RWPE1 (cell line): ENCODE measurements around the gene OSBPL10.

Source experiments
- CTCF ChIA-PET: fragments of 350-600 bp; sonication (Branson Sonifier 250); formaldehyde crosslinking; extraction: SDS; loops from one replicate; lab custom pipeline; 2021; lab: Yijun Ruan, JAX
- POLR2A ChIA-PET: fragments of 400-600 bp; formaldehyde crosslinking; extraction: SDS; loops from one replicate; lab custom pipeline; 2020; ENCODE audit warnings: antibody characterized with exemption; ENCODE audit not compliant: low non-redundant PET; lab: Yijun Ruan, JAX
- DNase-seq: peaks from one replicate; pipeline ENCODE4 v3.0.0; 2012; ENCODE audit warnings: low spot score
- H3K27ac ChIP-seq: fragments of 450-650 bp; 2 replicates; pipeline ENCODE4 v1.5.1; 2017
- TF ChIP-seq, protein P1 (sequence below): fragments of 450-650 bp; conservative IDR thresholded peaks from 2 replicates; pipeline ENCODE4 v1.5.1; 2017; ENCODE audit warnings: low read depth, mild to moderate bottlenecking

OSBPL10 gene

DNA sequence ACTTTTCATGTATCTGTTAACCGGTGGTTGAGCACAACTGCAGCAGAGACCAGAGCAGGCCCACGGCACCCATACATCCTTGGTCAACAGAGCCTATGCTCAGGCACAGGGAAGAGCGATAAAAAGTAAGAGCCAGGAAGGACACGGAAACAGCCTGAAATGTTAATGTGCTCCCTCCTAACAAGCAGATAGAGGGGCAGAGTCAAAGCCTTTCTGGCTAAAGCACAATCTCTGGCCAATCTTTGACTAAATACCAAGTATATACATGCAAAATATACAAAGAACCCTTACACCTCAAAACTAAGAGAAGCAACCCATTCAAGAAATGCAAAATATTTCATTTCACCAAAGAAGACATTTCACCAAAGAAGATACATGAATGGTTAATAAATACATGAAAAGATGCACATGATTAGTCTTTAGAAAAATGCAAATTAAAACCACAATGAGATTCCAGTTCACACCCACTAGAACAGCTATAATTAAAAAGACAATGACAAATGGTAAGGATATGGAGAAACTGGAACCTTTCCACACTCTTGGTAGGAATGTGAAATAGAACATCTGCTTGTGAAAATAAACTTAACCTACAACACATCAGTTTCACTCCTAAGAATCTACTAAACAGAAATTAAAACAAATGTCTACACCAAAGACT is 88.0 kb downstream of the OSBPL10 start:
- TF ChIP-seq, protein P1, sequence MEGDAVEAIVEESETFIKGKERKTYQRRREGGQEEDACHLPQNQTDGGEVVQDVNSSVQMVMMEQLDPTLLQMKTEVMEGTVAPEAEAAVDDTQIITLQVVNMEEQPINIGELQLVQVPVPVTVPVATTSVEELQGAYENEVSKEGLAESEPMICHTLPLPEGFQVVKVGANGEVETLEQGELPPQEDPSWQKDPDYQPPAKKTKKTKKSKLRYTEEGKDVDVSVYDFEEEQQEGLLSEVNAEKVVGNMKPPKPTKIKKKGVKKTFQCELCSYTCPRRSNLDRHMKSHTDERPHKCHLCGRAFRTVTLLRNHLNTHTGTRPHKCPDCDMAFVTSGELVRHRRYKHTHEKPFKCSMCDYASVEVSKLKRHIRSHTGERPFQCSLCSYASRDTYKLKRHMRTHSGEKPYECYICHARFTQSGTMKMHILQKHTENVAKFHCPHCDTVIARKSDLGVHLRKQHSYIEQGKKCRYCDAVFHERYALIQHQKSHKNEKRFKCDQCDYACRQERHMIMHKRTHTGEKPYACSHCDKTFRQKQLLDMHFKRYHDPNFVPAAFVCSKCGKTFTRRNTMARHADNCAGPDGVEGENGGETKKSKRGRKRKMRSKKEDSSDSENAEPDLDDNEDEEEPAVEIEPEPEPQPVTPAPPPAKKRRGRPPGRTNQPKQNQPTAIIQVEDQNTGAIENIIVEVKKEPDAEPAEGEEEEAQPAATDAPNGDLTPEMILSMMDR: no peak
- CTCF ChIA-PET: no interaction called here
- no peak for DNase-seq

DNA sequence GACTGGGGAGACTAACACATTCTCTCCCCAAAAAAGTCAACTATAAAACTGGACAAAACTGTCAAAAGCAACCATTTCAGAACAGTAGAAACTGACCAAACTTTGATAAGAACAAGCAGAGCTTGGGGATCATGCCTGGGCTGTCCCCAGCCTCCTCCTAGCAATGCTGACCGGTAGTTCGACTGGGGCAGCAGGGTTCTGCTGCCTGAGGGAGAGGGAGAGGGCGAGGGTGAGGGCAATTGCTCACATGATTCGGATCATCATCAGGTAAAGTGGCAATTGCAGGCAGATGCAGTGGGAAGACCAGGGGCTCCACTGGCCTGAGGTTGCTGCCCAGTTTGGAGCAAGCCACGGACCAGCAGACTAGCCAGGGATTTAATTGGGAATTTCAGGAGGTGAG is 88.6 kb downstream of the OSBPL10 start:
- ChIA-PET CTCF (no interaction called here), POLR2A (no interaction called here)
- TF ChIP-seq, protein P1: no peak
- H3K27ac ChIP-seq: peak overlapping the region; percentile 79
- no peak for DNase-seq

More for the DNA sequence above, 88.0 kb downstream of the OSBPL10 start:
- POLR2A ChIA-PET: no interaction called here
- peak overlapping the region; percentile 79 for H3K27ac ChIP-seq

DNA sequence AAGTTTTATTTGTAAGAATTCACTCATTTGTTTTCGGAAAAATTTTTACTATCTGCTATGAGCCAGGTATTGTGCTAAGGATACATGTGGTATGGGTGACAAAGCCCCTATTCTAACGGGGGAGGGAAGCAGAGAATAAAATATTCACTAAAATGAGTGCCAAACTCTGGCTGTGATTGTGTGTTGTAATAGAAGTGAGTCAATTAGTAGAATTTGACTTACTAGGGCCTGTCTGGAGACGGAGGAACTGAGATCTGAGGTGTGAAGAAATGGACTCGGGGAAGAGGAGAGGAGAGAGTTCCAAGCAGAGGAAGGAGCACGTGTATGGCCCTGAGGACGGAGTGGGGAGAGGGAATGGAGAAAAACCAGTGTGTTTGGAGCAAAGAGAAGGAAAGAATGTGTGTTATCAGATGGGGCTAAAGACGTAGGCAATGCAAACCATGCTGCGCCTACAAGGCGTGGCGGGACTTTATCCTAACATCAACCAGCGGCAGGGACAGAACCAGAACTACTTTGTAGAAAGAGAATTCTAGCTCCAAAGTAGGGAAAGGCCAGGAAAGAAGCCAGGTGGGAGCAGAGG is 89.1 kb downstream of the OSBPL10 start:
- TF ChIP-seq, protein P1: no peak
- no peak for DNase-seq
- ChIA-PET CTCF (no interaction called here), POLR2A (no interaction called here)
- H3K27ac ChIP-seq: peak overlapping the region; percentile 79

DNA sequence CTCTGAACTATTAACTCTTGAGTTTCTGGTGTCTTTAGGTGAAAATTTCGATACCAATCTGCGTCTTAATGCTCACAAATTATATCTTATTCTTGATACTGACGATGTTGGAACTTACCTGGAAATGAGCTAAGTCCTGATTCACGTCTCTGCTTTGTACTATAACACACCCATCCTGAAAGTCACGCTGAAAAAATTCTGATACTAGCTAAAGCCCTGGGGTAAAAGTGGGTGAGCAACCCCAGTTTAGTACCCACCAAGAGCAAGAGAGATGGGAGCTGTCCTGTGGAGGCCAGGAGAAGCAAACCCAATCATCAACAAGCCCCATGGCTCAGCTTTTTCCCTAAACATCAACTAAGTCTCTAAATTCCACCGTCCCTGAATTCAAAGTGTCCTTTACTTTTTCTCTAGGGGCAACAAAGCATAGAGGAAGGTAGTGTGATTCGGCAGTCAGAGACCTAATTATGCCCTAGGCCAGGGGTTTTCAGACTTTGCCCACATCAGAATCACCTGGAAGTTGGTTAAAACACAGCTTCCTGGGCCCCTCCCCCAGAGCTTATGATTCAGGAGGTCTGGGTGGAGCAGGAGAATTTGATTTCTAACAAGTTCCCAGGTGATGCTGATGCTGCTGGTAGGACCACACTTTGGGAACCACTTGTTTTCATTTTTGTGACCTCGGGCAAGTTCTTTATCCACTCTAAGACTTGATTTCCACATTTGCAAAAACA is 90.2 kb downstream of the OSBPL10 start:
- CTCF ChIA-PET: interaction anchor here (0.7 kb wide), 1 partner anchor 100 kb away, joined by 3 read pairs; no protein-coding TSS in a partner anchor
- POLR2A ChIA-PET: no interaction called here
- peak; percentile 73 for DNase-seq
- H3K27ac ChIP-seq: peak overlapping the region; percentile 80
- TF ChIP-seq, protein P1: no peak

DNA sequence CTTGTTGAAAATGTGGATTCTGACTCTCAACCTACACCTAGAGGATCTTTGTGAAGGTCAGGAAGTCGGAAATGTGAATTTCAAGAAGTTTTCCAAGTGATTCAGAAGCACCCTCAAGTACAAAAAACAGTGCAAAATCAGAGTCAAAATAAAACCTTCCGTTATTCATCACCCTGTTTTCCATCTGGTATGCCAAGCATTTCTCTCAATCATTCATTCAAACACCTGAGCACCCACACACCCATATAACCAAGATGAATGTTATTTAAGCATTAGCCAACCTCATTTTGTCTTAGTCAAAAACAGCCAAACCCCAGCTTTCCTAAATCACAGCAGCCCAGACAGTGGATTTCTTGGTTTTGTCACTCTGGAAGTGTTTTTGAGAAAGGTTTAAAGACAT is 91.1 kb downstream of the OSBPL10 start:
- ChIA-PET POLR2A (no interaction called here), CTCF (no interaction called here)
- peak overlapping the region; percentile 80 for H3K27ac ChIP-seq
- TF ChIP-seq, protein P1: no peak
- DNase-seq: no peak

DNA sequence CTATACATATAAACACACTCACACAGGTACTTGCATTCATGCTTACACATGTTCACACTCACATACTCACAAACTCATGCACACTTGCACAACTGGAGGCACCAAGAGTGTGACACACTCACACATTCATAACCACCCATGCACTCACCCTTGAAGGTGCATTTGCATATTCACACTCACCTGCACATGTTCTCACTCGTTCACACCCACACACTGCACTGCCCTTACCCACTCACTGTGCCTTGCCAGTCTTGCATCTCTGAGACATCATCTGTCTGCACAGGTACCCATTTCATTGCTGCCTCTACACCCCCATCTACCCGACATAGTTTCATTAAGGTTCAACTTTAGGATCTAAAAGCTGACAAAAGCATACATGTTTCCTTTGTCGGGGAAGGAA is 95.8 kb downstream of the OSBPL10 start:
- TF ChIP-seq, protein P1: no peak
- POLR2A ChIA-PET: no interaction called here
- CTCF ChIA-PET: no interaction called here
- DNase-seq: no peak
- no peak overlapping the region for H3K27ac ChIP-seq
